VCaP (cell line): ENCODE results near the gene TRIM26.
"Not testable (repeated sequence)": the region's sequence is repeated elsewhere in the genome, so short reads cannot be mapped to it uniquely, and the experiment has no call there.

Experiments
- H3K27ac ChIP-seq: fragments of 450-650 bp; 2 replicates; pipeline ENCODE4 v1.5.1; 2017
- CTCF ChIP-seq: fragments of 450-650 bp; conservative IDR thresholded peaks from 2 replicates; pipeline ENCODE4 v1.5.1; 2017; ENCODE audit warnings: mild to moderate bottlenecking, moderate library complexity

Gene TRIM26

GRCh38 chr6:30212865-30213666 is at the start of gene TRIM26:
Gene TRIM26 (minus strand): TSS chr6:30213406. CDS start chr6:30199103, 14,303 bp downstream.
- TF ChIP-seq CTCF = no peak
- H3K27ac ChIP-seq = peak within 1 kb of the TSS; percentile 93

GRCh38 chr6:30260036-30260504 is 46.9 kb upstream of the TRIM26 start:
- TF ChIP-seq CTCF = no peak; the same call in 1 of the 2 replicates
- peak overlapping the region; percentile 31; the same call in 1 of the 2 replicates for H3K27ac ChIP-seq

- TF ChIP-seq CTCF = peak; percentile 44
- peak overlapping the region; percentile 31; the same call in 1 of the 2 replicates for H3K27ac ChIP-seq
These were observed 46.2 kb upstream of the TRIM26 start for GRCh38 chr6:30259140-30260035.

GRCh38 chr6:30258204-30258603 is 45.0 kb upstream of the TRIM26 start:
- H3K27ac ChIP-seq = no peak overlapping the region
- TF ChIP-seq CTCF = no peak

GRCh38 chr6:30252417-30252816 is 39.2 kb upstream of the TRIM26 start:
- H3K27ac ChIP-seq = not testable (repeated sequence)

GRCh38 chr6:30244560-30244959 is 31.4 kb upstream of the TRIM26 start:
- no peak overlapping the region for H3K27ac ChIP-seq
- no peak for TF ChIP-seq CTCF

- no peak overlapping the region for H3K27ac ChIP-seq
- peak; percentile 78 for TF ChIP-seq CTCF
These were observed 25.1 kb upstream of the TRIM26 start for GRCh38 chr6:30238178-30238795.
